Left colon (tissue), 2 donors: Measurements from ENCODE around the gene MOGAT3. TPM values are rescaled to one million over a fixed set of nuclear protein-coding genes. Genes with fewer than 3 reads are reported as not detected.
A peak's percentile ranks its signal among the peaks of the same experiment; 100 is the strongest.

ENCODE experiments used
- ATAC-seq: fragments of 200-7000 bp; cut with Tn5 transposase; one replicate; pipeline ENCODE4 v1.9.1; 2020; ENCODE audit warnings: mild to moderate bottlenecking, moderate library complexity
- DNase-seq, 2 donors: peaks; one replicate each; pipeline ENCODE4 v3.0.0-alpha.2; 2020
- intact Hi-C, 2 donors: fragments of 100-400 bp; cut with DNase I in 1 of 2; cut with micrococcal nuclease in 1 of 2; formaldehyde crosslinking; loops; one replicate each; pipeline versions ENCODE4 v1.11.2 to v1.14.0; 2022; cut with DNase I, micrococcal nuclease
- total RNA-seq, 2 donors: library from RNA; stranded (reverse); fragmentation: NEBNext Ultra II Directional; extraction: Animal tissue kit (Norgen Biotek cat#: 25700); gene quantifications; one replicate each; pipeline ENCODE4 v1.2.1, GENCODE V29; 2021
- donor health status: DM: no; HTN: no; CAD: no.
- donor health status: DM: yes; HTN: yes; CAD: no.

The MOGAT3 gene
- total RNA-seq, 2 donors from 2014 or later: 43.1 to 62.4 TPM

GRCh38 chr7:101166909-101167644 is 33.8 kb downstream of the MOGAT3 start:
- DNase-seq (no peak), ATAC-seq (no peak)
- intact Hi-C loops: no loop called here

- intact Hi-C loops: no loop called here
- no peak for DNase-seq
- ATAC-seq: no peak
These were observed 34.3 kb downstream of the MOGAT3 start for GRCh38 chr7:101166648-101166908.

- intact Hi-C loops: no loop called here
- DNase-seq (no peak), ATAC-seq (no peak)
These were observed 34.7 kb downstream of the MOGAT3 start for GRCh38 chr7:101165958-101166647.

DNA sequence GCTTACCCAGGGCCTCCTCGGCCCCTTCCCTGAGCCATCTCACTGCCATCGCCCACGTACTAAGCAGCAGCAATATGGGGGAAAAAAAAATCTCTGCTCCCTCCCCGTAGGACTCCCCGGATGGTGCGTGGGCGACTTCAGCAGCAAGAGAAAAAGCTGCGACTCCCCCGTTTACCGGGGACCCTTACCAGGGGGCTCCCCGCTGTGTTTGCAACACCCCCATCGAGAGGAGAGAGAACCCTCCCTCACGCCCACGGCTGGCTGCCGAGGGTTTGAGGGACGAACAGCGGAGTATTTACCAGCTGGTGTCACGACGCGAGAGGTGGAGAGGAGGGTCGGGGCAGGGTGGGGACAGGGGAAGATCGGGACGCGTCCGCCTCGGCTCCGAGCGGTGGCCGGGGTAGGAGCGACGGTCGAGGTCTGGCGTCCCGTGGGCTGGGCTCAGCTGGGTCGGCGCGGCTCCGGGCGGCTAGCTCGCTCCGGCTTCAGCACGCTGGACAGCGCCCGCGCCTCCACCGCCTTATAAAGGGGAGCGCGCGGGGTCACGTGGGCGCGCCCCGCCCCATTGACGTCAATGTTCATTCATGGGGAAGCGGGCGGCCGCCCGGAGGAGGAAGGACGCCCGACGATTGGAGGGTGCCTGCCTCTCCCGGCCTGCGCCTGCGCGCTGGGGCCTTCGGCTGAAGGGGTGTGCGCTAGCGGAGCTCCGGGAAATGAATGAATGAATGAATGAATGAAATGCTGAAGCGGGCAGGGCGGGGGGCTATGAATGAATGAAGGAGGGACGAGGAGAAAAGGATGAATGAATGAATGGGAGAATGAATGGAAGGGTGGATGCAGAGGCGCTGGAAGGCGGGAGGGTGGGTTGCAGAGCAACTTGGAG is 35.5 kb downstream of the MOGAT3 start, which contains the start of gene VGF:
TSS of gene VGF (minus strand) at position 495 of the 883 bp plus-strand sequence. CDS start 726 bp downstream, outside the sequence.
- intact Hi-C loops: no loop called here
- peak; percentile 89 for ATAC-seq

GRCh38 chr7:101164071-101164840 is 36.6 kb downstream of the MOGAT3 start:
- intact Hi-C loops: no loop called here
- peak; percentile 45 for ATAC-seq
- DNase-seq: peak in 1 of 2 donors; percentile 39

More for the DNA sequence above, 35.5 kb downstream of the MOGAT3 start, which contains the start of gene VGF:
- DNase-seq: peak; percentile 93 to 96

GRCh38 chr7:101163279-101164070 is 37.4 kb downstream of the MOGAT3 start:
- ATAC-seq: peak; percentile 21
- DNase-seq: peak in 1 of 2 donors; percentile 33
- intact Hi-C loops: no loop called here

GRCh38 chr7:101162551-101163278 is 38.1 kb downstream of the MOGAT3 start:
- ATAC-seq: peak; percentile 63
- intact Hi-C loops: no loop called here
- DNase-seq: peak in 1 of 2 donors; percentile 56

DNA sequence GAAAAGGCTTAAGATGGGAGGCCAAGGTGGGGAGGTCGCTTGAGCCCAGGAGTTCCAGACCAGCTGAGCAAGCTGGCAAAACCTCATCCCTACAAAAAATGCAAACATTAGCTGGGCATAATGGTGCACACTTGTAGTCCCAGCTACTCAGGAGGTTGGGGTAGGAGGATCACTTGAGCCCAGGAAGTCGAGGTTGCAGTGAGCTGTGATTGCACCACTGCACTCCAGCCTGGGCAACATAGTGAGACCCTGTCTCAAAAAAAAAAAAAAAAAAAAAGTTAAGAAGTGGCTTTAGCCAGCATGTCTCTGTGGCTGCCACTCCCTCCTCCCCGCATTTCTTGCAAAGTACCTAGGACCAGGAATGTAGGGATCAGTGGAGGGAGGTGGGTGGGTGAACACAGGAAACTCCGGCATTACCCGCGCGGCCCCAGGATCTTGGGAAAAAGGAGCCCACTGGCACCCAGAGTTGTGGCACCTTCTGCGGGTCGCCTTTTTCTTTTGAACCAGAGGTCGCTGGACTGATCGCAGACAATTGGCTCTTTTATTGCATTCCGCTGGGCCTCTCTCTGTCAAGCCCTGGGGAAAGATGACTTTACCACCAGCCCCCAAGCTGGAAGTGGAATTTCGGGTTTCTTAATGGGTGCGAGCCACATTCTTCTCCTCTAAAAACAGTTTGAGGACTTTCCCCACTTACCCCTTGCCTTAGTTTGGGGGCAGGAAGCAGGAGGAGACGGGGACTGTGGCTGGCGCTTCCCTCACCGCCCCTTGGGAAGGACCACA is 39.0 kb downstream of the MOGAT3 start:
- intact Hi-C loops: no loop called here
- ATAC-seq: no peak
- DNase-seq: no peak

- ATAC-seq (no peak), DNase-seq (no peak)
- intact Hi-C loops: no loop called here
These were observed 39.9 kb downstream of the MOGAT3 start for GRCh38 chr7:101160910-101161309.

- no peak for ATAC-seq
- no peak for DNase-seq
- intact Hi-C loops: no loop called here
These were observed 40.9 kb downstream of the MOGAT3 start for GRCh38 chr7:101159696-101160674.

DNA sequence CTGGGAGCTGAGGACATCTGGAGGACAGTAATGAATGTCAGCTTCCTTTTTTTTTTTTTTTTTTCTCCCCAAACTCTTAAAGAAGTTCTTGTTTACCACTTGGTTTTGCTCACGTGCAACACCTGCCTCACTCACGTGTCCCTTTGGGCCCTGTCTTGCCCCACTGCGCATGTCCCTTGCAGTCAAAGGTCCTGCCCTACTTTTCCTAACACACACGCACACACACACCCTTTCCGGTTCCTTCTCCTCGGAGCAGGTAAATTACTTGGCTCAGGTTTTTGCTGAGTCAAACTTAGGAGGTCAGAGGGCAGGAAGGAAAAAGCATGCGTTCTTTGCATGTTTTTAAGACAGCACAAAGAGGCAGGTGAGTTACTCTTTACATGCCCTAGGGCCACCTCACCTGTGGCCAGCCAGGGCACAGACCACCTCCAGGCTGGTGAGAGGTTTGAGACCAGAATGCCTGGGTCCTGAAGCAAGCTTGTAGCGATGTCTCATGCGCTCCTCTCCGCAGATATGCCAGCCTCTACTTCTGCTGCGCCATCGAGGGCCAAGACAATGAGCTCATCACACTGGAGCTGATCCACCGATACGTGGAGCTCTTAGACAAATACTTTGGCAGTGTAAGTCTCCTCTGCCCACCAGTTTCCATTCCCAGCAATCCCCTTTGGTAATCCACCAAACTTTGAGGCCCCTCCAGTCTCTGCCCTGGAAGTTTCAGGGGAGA is 43.8 kb downstream of the MOGAT3 start:
- peak; percentile 71 for ATAC-seq
- DNase-seq: peak; percentile 66 to 80
- intact Hi-C loops: no loop called here

- ATAC-seq (no peak), DNase-seq (no peak)
- intact Hi-C loops: no loop called here
These were observed 44.6 kb downstream of the MOGAT3 start for GRCh38 chr7:101156277-101156676.

DNA sequence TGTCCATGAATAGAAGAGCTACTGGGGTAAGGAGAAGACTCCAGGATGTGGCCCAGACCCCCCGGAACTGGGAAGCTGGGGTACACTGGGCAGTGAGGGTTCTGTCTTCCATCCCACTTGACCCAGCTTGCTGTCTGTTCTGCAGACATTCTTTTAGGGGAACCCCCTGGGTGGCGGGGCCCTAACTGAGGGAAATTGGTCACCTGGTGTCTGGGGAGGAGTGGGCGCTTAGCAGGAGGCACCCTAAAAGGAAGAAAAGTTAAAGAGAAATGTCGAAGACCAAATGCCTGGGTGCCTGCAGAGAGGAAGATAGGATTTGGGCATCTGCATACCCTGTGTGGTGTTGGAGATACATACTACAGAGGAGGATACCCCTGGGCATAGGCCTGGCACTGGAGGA is 45.5 kb downstream of the MOGAT3 start:
- DNase-seq (no peak), ATAC-seq (no peak)
- intact Hi-C loops: no loop called here

GRCh38 chr7:101154693-101155102 is 46.1 kb downstream of the MOGAT3 start:
- ATAC-seq (peak; percentile 68), DNase-seq (peak in 1 of 2 donors; percentile 55)
- intact Hi-C loops: no loop called here
